Ascending aorta (tissue), 2 donors: ENCODE results near the gene GPR152. TPM values are rescaled to one million over a fixed set of nuclear protein-coding genes. Genes with fewer than 3 reads are reported as not detected.
"Not testable (repeated sequence)": the region's sequence is repeated elsewhere in the genome, so short reads cannot be mapped to it uniquely, and the experiment has no call there.

Source experiments
- DNase-seq, 2 donors: peaks; one replicate each; pipeline ENCODE4 v3.0.0-alpha.2; 2019; ENCODE audit warnings: low spot score in 2 of 2
- H3K27ac ChIP-seq, 2 donors: fragments of 200-600 bp; sonication (generic); one replicate each; pipeline ENCODE4 v1.5.1; 2016 to 2017; ENCODE audit warnings: mild to moderate bottlenecking in 1 of 2
- H3K27me3 ChIP-seq: fragments of 200-600 bp; sonication (generic); one replicate; pipeline ENCODE4 v1.5.1; 2017
- H3K36me3 ChIP-seq, 2 donors: fragments of 200-600 bp; sonication (generic); one replicate each; pipeline ENCODE4 v1.5.1; 2016
- H3K4me1 ChIP-seq, 2 donors: fragments of 200-600 bp; sonication (generic); one replicate each; pipeline ENCODE4 v1.5.1; 2016 to 2017; ENCODE audit warnings: mild to moderate bottlenecking in 1 of 2
- H3K4me3 ChIP-seq, 2 donors: fragments of 200-600 bp; sonication (generic); one replicate each; pipeline ENCODE4 v1.5.1; 2016 to 2017; ENCODE audit warnings: mild to moderate bottlenecking in 1 of 2
- H3K9me3 ChIP-seq, 2 donors: fragments of 200-600 bp; sonication (generic); one replicate each; pipeline ENCODE4 v1.5.1; 2016
- intact Hi-C: fragments of 100-400 bp; cut with DNase I; formaldehyde crosslinking; loops from one replicate; pipeline ENCODE4 v1.15.1; 2023
- total RNA-seq: library from RNA; depleted of rRNA; stranded (reverse); fragments of >200 nt; gene quantifications from one replicate; pipeline ENCODE4 v1.1.0, GENCODE V29; 2016
- TF ChIP-seq, protein P1 (sequence below), 3 experiments: fragments of 200-600 bp in 2 of 3; fragments of 450-650 bp in 1 of 3; sonication (generic) in 2 of 3; IDR thresholded peaks; one replicate each; pipeline ENCODE4 v1.5.1; 2016 to 2019; ENCODE audit warnings: antibody characterized with exemption in 3 of 3, mild to moderate bottlenecking in 1 of 3, moderate library complexity in 1 of 3

The GPR152 gene
- total RNA-seq, 1 donor from 2014 or later = not detected

DNA sequence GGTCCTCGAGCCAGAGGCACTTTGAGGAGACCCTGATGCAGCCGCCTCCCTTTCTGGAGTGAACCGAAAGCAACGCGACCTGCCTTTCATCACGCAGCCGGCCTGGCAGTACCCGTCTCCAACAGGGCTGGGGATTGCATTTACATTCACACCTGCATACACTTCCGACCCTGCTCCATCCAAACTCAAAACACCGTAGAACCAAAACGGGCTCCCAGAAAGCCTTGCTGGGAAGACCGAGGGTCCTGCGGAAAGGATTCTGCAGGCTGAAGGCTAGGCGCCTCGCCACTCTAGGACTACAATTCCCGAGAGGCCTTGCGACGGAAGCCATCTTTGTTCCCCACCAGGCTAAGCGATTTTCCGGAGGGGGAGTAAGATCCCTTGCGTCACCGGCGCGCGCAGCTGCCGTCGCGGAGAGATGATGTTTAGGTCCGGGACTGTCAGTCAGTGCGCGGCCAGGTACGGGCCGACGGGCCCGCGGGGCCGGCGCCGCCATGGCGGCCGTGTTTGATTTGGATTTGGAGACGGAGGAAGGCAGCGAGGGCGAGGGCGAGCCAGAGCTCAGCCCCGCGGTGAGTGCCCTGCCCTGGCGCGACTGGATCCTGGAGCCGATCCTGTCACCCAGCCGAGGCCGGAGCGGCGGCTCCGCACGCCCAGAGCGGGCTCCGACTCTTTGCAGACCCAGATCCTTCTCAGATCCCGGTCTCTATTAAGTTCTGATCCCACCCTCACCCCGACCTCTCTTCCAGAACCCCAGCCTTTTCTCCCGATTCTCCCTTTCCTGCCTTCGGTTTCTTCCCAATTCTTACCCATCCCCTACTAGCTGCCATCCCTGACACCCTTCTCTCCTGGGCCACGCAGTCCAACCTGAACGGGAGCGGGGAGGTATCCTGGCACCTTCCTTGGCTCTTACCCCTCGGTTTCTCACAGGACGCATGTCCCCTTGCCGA, 24.2 kb downstream of the GPR152 start, which contains the start of gene RPS6KB2:
Gene RPS6KB2 (plus strand): TSS at position 443 of the 950 bp plus-strand sequence. CDS start 52 bp downstream, at position 495.
- DNase-seq = peak; percentile 96 to 99
- H3K27ac ChIP-seq = peak within 1 kb of the TSS; percentile 86 to 91
- no peaks in the 10 kb centered on the region for H3K9me3 ChIP-seq
- peaks cover 6 to 16% of the 10 kb centered on the region in 2 donors for H3K4me1 ChIP-seq
- peak within 1 kb of the TSS; percentile 75 to 94 for H3K4me3 ChIP-seq
- intact Hi-C loops = loop anchor here (1.0 to 5.0 kb wide), 5 partner anchors 15 to 78 kb away; partner anchors contain the start of genes CORO1B, PPP1CA, RAD9A and TMEM134
- H3K36me3 ChIP-seq = peaks cover 19 to 30% of the 10 kb centered on the region in 2 donors
- TF ChIP-seq, protein P1, sequence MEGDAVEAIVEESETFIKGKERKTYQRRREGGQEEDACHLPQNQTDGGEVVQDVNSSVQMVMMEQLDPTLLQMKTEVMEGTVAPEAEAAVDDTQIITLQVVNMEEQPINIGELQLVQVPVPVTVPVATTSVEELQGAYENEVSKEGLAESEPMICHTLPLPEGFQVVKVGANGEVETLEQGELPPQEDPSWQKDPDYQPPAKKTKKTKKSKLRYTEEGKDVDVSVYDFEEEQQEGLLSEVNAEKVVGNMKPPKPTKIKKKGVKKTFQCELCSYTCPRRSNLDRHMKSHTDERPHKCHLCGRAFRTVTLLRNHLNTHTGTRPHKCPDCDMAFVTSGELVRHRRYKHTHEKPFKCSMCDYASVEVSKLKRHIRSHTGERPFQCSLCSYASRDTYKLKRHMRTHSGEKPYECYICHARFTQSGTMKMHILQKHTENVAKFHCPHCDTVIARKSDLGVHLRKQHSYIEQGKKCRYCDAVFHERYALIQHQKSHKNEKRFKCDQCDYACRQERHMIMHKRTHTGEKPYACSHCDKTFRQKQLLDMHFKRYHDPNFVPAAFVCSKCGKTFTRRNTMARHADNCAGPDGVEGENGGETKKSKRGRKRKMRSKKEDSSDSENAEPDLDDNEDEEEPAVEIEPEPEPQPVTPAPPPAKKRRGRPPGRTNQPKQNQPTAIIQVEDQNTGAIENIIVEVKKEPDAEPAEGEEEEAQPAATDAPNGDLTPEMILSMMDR (IDR thresholded peaks at IDR 0.05) = no peak
- no peaks in the 10 kb centered on the region for H3K27me3 ChIP-seq

DNA sequence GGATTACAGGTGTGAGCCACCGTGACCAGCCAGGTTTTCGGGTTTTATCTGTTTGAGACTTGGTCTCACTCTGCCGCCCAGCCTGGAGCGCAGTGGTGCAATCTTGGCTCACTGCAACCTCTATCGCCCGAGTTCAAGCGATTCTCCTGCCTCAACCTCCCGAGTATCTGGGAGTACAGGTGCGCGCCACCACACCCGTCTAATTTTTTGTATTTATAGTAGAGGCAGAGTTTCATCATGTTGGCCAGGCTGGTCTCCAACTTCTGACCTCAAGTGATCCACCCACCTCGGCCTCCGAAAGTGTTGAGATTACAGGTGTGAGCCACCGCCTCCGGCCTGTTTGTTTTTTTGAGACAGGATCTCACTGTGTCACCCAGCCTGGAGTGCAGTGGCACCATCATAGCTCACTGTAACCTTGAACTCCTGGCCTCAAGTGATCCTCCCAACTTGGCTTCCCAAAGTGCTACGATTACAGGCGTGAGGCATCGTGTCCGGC, 25.1 kb downstream of the GPR152 start:
- H3K4me3 ChIP-seq = peak overlapping the region; percentile 75 to 94
- peaks cover 6 to 16% of the 10 kb centered on the region in 2 donors for H3K4me1 ChIP-seq
- not testable (repeated sequence) for H3K27me3 ChIP-seq, H3K9me3 ChIP-seq, DNase-seq
- H3K27ac ChIP-seq = peak overlapping the region; percentile 61 to 80
- intact Hi-C loops = loop anchor here (5.0 kb wide), 1 partner anchor 35 kb away; the partner anchor contains the start of gene RAD9A
- peaks cover 10 to 21% of the 10 kb centered on the region in 2 donors for H3K36me3 ChIP-seq

DNA sequence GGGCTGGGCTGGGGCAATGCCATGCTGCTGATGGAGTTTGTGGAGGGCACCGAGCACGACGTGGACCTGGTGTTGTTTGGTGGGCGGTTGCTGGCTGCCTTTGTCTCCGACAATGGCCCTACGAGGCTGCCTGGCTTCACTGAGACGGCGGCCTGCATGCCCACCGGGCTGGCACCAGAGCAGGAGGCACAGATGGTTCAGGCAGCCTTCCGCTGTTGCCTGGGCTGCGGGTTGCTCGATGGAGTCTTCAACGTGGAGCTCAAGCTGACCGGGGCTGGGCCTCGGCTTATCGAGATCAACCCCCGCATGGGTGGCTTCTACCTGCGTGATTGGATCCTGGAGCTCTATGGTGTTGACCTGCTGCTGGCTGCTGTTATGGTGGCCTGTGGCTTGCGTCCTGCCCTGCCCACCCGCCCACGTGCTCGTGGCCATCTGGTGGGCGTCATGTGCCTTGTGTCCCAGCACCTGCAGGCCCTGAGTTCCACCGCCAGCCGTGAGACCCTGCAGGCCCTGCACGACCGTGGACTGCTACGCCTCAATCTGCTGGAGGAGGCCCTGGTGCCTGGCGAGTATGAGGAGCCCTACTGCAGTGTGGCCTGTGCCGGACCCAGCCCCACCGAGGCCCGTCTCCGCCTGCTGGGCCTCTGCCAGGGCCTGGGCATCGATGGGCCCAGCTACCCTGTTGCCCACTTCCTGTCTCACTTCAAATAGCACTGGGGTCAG, 28.5 kb downstream of the GPR152 start:
- Histone ChIP-seq H3K27ac (no peak overlapping the region), H3K4me3 (no peak overlapping the region), H3K36me3 (no peaks in the 10 kb centered on the region), H3K9me3 (no peaks in the 10 kb centered on the region), H3K27me3 (no peaks in the 10 kb centered on the region), H3K4me1 (peaks cover 9 to 25% of the 10 kb centered on the region in 2 donors)
- DNase-seq = no peak
- intact Hi-C loops = no loop called here
- TF ChIP-seq, protein P1 (IDR thresholded peaks at IDR 0.05) = no peak

DNA sequence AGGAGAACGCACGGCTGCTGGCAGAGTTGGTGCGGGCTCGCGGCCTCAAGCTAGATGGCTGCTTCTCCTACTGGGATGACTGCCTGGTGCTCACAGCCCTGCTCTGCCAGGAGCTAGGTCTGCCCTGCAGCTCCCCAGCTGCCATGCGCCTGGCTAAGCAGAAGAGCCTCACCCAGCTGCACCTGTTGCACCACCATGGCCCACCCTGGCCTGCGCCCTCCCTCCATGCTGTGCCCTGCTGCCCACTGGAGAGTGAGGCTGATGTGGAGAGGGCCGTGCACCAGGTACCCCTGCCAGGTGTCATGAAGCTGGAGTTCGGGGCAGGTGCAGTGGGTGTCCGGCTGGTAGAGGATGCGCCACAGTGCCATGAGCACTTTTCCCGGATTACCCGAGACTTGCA, 29.1 kb downstream of the GPR152 start:
- DNase-seq = no peak
- intact Hi-C loops = no loop called here
- TF ChIP-seq, protein P1 (IDR thresholded peaks at IDR 0.05) = no peak
- no peak overlapping the region for H3K4me3 ChIP-seq
- H3K9me3 ChIP-seq = no peaks in the 10 kb centered on the region
- no peaks in the 10 kb centered on the region for H3K27me3 ChIP-seq
- no peaks in the 10 kb centered on the region for H3K36me3 ChIP-seq
- H3K27ac ChIP-seq = no peak overlapping the region
- peaks cover 9 to 28% of the 10 kb centered on the region in 2 donors for H3K4me1 ChIP-seq

DNA sequence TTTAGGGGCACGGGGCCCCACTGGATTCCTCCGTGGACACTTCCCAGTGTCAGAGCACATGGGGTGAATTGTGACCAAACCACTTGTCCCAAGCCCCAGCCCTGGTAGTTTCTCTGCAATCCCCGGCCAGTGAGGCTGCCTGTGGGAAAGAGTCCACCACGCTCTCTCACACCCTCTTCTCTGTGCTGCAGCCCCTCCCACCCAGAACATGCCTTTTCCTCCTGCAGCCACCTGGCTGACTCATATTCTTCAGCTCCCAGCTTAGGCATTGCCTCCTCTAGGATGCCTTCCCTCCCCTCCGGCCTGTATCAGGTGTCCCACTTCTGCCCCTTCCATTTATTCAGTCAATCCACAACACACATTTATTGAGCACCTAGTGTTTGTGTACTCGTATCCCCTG, 29.6 kb downstream of the GPR152 start:
- H3K27me3 ChIP-seq = no peaks in the 10 kb centered on the region
- H3K36me3 ChIP-seq = no peaks in the 10 kb centered on the region
- peaks cover 9 to 33% of the 10 kb centered on the region in 2 donors for H3K4me1 ChIP-seq
- no peak overlapping the region for H3K4me3 ChIP-seq
- H3K27ac ChIP-seq = no peak overlapping the region
- no peak for DNase-seq
- TF ChIP-seq, protein P1 (IDR thresholded peaks at IDR 0.05) = no peak
- no peaks in the 10 kb centered on the region for H3K9me3 ChIP-seq
- intact Hi-C loops = no loop called here
